HG03460 (cell line): Measurements from ENCODE around the gene LCN10.
"Not testable (repeated sequence)": the region's sequence is repeated elsewhere in the genome, so short reads cannot be mapped to it uniquely, and the experiment has no call there.

Experiments
- ATAC-seq: cut with Tn5 transposase; IDR thresholded peaks from one replicate; pipeline ENCODE4 v1.9.1; 2021; ENCODE audit not compliant: unreplicated experiment

LCN10 gene

GRCh38 chr9:136755302-136756133 lies 12.8 kb upstream of the LCN10 start:
- ATAC-seq, result not testable (repeated sequence)

- no peak for ATAC-seq
These were observed 12.0 kb upstream of the LCN10 start for GRCh38 chr9:136754626-136755301.

GRCh38 chr9:136754059-136754572 lies 11.4 kb upstream of the LCN10 start:
- no peak for ATAC-seq

GRCh38 chr9:136753371-136754058 lies 10.8 kb upstream of the LCN10 start:
- no peak for ATAC-seq

GRCh38 chr9:136751814-136752213 lies 9.1 kb upstream of the LCN10 start:
- no peak for ATAC-seq

- ATAC-seq, result no peak
These were observed 8.5 kb upstream of the LCN10 start for GRCh38 chr9:136751244-136751643.

GRCh38 chr9:136750526-136750925 lies 7.8 kb upstream of the LCN10 start:
- no peak for ATAC-seq

GRCh38 chr9:136748666-136749611 lies 6.2 kb upstream of the LCN10 start:
- ATAC-seq, result no peak

- ATAC-seq, result no peak
These were observed 5.5 kb upstream of the LCN10 start, which contains the start of gene LCN6 for GRCh38 chr9:136748201-136748600. Gene LCN6 (minus strand): TSS chr9:136748525. CDS start chr9:136748483, 42 bp downstream.

GRCh38 chr9:136747161-136748060 lies 4.7 kb upstream of the LCN10 start:
- no peak for ATAC-seq

- ATAC-seq, result no peak
These were observed 3.9 kb upstream of the LCN10 start for GRCh38 chr9:136746621-136747020.

- no peak for ATAC-seq
These were observed 3.4 kb upstream of the LCN10 start for GRCh38 chr9:136746155-136746490.

GRCh38 chr9:136745389-136746154 lies 2.8 kb upstream of the LCN10 start:
- ATAC-seq, result no peak

- no peak for ATAC-seq
These were observed 2.0 kb upstream of the LCN10 start for GRCh38 chr9:136744773-136745172.

- no peak for ATAC-seq
These were observed 985 bp upstream of the LCN10 start for GRCh38 chr9:136743639-136744211.

- ATAC-seq, result no peak
These were observed 713 bp downstream of the LCN10 start for GRCh38 chr9:136741883-136742571.

- no peak for ATAC-seq
These were observed 1.5 kb downstream of the LCN10 start for GRCh38 chr9:136740971-136741882.
